HG02981 (cell line): ENCODE data around the gene MRPS27.

Experiments
- ATAC-seq: cut with Tn5 transposase; IDR thresholded peaks from one replicate; pipeline ENCODE4 v1.9.1; 2021; ENCODE audit warnings: mild to moderate bottlenecking, moderate library complexity; ENCODE audit not compliant: unreplicated experiment

MRPS27 gene

GRCh38 chr5:72292411-72292810, 27.6 kb downstream of the MRPS27 start:
- ATAC-seq = no peak

- ATAC-seq = no peak
Observed at GRCh38 chr5:72291601-72292000, 28.4 kb downstream of the MRPS27 start.

GRCh38 chr5:72290356-72291133, 29.5 kb downstream of the MRPS27 start:
- ATAC-seq = no peak

- ATAC-seq = no peak
Observed at GRCh38 chr5:72288924-72289323, 31.1 kb downstream of the MRPS27 start.

- ATAC-seq = no peak
Observed at GRCh38 chr5:72286798-72287197, 33.2 kb downstream of the MRPS27 start.

- no peak for ATAC-seq
Observed at GRCh38 chr5:72285424-72285821, 34.6 kb downstream of the MRPS27 start.

- ATAC-seq = no peak
Observed at GRCh38 chr5:72284559-72285423, 35.2 kb downstream of the MRPS27 start.

- ATAC-seq = no peak
Observed at GRCh38 chr5:72283358-72283757, 36.7 kb downstream of the MRPS27 start.

GRCh38 chr5:72282878-72283277, 37.2 kb downstream of the MRPS27 start:
- no peak for ATAC-seq

- no peak for ATAC-seq
Observed at GRCh38 chr5:72281764-72282499, 38.1 kb downstream of the MRPS27 start.

GRCh38 chr5:72281430-72281763, 38.6 kb downstream of the MRPS27 start:
- no peak for ATAC-seq

GRCh38 chr5:72280581-72281069, 39.4 kb downstream of the MRPS27 start:
- no peak for ATAC-seq

GRCh38 chr5:72276219-72276752, 43.8 kb downstream of the MRPS27 start:
- ATAC-seq = no peak

GRCh38 chr5:72273547-72273946, 46.5 kb downstream of the MRPS27 start:
- no peak for ATAC-seq

GRCh38 chr5:72272398-72272797, 47.6 kb downstream of the MRPS27 start:
- no peak for ATAC-seq

GRCh38 chr5:72271702-72272101, 48.3 kb downstream of the MRPS27 start:
- no peak for ATAC-seq

GRCh38 chr5:72270037-72270436, 50.0 kb downstream of the MRPS27 start:
- no peak for ATAC-seq

- no peak for ATAC-seq
Observed at GRCh38 chr5:72269411-72269780, 50.6 kb downstream of the MRPS27 start.

GRCh38 chr5:72268753-72269410, 51.2 kb downstream of the MRPS27 start:
- no peak for ATAC-seq

GRCh38 chr5:72268260-72268659, 51.8 kb downstream of the MRPS27 start:
- no peak for ATAC-seq

GRCh38 chr5:72267685-72268084, 52.4 kb downstream of the MRPS27 start:
- ATAC-seq = no peak
